ENCODE results near the gene STPG2. TPM values are rescaled to one million over a fixed set of nuclear protein-coding genes. Genes with fewer than 3 reads are reported as not detected.

The STPG2 gene
- 1 to 10 TPM in 2 of 4 donors, under 1 TPM in 1, not detected in 1; 0.22 to 1.7 (median 1.1) TPM for total RNA-seq

DNA sequence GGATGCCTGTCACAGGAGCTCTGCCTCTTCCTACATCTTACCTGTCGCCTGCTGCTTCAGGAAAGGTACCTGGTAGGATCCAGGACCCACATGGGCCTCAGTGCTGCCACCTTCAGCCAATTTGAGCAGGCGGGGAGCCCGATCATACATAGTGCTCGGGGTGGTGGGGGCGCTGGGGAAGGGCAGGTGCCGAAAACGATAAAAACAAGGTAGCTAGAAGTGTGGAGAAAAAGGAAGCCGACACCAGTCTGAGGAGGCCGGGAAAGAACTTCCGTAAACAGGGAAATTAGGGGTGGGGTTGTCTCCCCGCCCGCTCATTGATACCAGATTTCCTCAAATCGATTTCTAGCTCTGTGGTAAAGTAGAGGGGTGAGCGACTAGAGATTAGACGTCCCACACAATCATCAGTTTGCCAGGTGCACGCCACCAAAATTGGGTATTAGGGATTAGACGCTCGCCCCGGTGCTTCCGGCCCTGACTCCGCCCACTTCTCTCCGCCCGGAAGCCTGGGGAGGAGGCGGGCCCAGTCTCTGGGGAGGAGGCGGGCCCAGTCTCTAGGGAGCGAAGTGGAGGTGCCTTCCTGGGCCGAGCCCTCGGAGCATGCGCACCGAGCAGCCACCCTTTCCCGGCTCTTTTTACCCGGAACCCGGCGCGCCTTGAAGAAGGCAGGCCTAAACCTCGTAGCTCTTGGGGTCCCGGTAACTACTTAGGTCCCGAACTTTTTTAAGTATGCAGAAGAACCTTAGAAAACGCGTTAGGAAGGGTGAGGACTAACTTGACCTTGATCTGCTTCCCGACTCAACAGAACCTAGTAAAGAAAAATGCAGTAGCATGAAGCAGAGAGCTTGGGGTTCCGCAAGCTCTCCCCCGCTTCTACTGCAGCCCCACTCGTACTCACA, at the start of gene STPG2:
STPG2 (minus strand) TSS at position 476 of the 899 bp plus-strand sequence.
- TF ChIP-seq, protein P1, sequence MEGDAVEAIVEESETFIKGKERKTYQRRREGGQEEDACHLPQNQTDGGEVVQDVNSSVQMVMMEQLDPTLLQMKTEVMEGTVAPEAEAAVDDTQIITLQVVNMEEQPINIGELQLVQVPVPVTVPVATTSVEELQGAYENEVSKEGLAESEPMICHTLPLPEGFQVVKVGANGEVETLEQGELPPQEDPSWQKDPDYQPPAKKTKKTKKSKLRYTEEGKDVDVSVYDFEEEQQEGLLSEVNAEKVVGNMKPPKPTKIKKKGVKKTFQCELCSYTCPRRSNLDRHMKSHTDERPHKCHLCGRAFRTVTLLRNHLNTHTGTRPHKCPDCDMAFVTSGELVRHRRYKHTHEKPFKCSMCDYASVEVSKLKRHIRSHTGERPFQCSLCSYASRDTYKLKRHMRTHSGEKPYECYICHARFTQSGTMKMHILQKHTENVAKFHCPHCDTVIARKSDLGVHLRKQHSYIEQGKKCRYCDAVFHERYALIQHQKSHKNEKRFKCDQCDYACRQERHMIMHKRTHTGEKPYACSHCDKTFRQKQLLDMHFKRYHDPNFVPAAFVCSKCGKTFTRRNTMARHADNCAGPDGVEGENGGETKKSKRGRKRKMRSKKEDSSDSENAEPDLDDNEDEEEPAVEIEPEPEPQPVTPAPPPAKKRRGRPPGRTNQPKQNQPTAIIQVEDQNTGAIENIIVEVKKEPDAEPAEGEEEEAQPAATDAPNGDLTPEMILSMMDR (IDR thresholded peaks at IDR 0.05; ENCODE audit: low read depth), result no peak

DNA sequence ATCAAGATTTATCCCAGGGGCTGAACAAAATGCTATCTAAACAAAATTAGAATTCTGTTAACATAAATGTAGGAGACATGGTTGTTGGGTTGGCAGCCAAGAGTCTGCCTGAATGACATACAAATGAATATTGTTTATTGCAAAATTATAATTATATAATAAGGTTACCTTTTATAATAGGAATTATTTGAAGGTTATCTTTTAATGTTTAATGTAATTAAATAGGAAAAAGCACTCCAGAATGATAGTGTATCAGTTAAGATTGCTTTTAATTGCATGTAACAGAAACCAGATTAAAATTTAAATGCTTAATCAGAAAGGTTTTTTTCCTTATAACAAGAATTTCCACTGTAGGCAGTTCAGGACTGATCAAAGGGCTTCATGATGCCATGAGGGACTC, 42.0 kb upstream of the STPG2 start:
- TF ChIP-seq, protein P1 (IDR thresholded peaks at IDR 0.05; ENCODE audit: low read depth), result no peak

DNA sequence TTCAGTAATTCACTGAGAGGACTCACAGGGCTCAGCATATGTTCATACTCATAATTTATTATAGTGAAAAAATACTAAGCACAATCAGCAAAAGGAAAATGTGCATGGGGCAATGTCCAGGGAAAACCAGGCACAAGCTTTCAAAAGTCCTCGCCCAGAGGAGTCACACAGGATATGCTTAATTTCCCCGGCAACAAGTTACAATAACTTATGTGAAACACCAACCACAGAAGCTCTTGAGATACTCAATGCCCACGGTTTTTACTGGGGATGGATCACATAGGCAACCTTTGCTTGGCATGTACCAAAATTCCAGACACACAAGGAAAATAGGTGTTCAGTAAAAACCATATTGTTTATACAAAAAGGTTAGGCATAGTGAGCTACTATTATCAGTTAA, 38.5 kb upstream of the STPG2 start:
- TF ChIP-seq, protein P1 (IDR thresholded peaks at IDR 0.05; ENCODE audit: low read depth), result no peak

DNA sequence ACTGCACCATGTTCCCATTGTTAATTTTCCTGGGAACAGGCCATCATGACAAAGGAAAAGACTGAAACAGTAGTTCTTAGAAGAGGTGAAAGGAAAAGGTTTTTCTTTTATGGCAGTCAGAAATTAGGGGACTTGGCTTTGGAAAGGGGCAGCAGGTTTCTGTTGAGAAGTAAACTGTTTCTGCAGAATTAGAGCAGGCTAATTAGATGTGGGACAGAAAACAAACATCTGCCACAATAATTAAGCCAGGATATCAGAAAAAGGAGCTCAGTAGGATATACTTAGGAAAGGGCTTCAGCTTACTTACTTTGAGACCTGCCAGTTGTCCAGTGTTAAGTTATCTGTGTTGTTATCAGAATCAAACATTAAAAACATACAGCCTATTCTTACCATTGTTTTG, 36.7 kb upstream of the STPG2 start:
- TF ChIP-seq, protein P1 (IDR thresholded peaks at IDR 0.05; ENCODE audit: low read depth), result no peak

DNA sequence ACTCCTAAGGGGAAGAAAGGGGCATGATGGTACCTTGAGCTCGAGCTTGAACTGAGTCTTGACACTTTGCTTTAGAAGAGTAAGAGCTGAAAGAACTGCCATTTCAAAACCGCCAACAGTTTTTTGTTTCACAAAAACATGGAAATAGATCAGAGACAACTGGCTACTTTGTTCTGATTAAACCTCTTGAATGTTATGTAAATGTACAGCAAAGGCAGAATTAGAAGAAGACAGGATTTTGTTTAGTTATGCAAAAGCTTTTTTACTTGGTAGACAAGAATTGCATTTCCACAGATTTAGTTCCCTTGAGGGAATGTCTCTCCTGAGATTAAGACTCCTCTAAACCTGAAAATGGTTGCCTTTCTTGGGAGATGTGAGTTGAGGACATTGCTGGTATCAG, 33.3 kb upstream of the STPG2 start:
- TF ChIP-seq, protein P1 (IDR thresholded peaks at IDR 0.05; ENCODE audit: low read depth), result no peak

DNA sequence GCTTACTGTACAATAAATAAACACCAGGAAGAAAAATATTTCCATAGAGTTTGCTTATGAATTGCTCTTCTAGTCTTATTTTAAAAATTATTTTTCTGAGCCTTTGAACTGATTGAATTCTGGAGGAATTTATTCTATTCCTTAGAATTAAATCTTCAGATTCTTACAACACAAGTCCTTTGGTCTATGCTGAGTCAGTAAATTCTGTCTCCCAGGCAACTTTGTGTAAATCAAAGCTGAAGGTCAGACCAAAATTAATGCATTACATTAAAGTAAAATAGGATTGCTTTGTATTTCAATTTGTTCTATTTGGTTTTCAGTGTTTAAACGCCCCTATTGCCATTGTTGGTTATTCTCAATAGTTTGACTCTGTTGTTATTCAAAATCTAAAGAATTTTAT, 26.8 kb upstream of the STPG2 start:
- TF ChIP-seq, protein P1 (IDR thresholded peaks at IDR 0.05; ENCODE audit: low read depth), result no peak

DNA sequence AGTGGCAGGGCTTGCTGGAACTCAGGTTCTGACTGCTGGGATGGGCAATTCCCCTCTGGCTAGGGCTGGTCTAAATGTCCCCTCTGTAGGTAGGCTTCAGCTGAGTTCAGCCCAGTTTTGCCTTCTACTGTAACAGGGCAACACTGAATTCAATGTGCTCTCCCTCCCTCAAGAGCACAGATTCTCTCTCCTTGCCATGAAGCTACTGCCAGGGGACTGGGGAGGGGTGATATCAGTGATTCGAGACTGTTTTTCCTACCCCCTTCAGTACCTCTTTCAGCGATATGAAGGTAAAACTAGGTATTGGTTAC, 23.4 kb upstream of the STPG2 start:
- TF ChIP-seq, protein P1 (IDR thresholded peaks at IDR 0.05; ENCODE audit: low read depth), result no peak
